IPS-11a (cell line): ENCODE measurements around the gene RHEX.

Source experiments
- H3K4me3 ChIP-seq: one replicate; pipeline ENCODE4 v1.5.1; 2013; ENCODE audit warnings: low read depth, low read length, control low read depth

RHEX gene

DNA sequence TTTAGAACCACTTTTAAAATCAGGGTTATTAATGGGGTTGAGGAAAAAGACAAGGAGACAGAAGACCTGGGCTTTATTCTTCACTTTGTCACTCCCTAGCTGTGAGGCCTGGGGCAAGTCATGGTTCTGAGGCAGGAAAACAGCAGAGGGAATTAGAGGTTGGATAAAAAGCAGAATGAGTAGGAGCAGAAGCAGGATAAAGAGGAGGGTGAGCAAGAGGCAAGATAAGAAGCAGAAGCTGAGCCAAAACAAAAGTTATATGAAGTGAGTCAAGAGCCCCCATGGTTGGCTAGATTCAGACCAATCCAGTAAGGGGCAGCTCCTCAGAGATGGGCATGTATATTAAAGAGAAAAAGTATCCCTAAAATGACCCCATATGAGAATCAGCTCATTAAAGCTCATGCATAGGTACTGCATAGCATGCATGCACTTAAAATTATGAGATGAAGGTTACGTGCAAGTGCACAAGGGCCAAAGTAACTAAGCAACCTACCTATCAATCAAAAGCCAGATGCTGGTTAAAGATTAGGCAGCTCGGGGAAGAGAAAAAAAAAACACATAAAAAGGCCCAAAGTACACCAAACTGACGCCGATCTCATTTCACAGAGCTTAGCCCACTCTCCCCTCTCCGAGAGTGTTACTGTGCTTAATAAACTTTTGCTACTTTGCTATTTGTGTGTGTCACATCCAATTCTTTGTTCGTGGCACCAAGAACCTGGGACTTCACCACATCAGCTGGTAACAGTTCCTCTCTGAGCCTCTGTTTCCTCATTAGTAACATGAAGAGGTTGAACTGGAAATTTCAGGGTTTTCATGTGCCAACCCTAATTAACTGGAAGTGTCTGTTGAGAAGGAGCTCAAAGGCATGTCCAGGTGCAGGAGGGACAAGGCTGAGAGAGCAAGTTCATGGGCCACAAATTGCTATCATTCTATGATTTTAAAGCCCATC is 62.0 kb downstream of the RHEX start:
- no peak overlapping the region for H3K4me3 ChIP-seq

DNA sequence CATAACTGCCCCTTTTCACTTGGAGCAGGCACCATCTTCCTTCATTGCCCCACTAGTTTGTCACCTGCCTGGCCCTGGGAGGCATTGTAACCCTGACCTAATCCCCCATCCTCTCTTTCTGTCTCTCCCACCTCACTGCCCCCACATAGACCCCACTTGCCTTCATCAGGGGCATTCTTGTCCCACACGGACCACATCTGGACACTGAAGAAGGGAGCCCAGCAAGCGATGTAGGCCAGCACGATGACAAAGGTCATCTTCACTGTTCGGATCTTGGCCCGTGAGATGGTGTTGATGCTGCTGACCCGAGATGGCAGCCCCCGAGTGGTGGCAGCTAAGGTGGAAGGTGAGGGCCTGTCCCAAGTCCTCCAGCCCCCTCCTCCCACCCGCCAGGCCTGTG is 62.8 kb downstream of the RHEX start:
- H3K4me3 ChIP-seq: no peak overlapping the region

DNA sequence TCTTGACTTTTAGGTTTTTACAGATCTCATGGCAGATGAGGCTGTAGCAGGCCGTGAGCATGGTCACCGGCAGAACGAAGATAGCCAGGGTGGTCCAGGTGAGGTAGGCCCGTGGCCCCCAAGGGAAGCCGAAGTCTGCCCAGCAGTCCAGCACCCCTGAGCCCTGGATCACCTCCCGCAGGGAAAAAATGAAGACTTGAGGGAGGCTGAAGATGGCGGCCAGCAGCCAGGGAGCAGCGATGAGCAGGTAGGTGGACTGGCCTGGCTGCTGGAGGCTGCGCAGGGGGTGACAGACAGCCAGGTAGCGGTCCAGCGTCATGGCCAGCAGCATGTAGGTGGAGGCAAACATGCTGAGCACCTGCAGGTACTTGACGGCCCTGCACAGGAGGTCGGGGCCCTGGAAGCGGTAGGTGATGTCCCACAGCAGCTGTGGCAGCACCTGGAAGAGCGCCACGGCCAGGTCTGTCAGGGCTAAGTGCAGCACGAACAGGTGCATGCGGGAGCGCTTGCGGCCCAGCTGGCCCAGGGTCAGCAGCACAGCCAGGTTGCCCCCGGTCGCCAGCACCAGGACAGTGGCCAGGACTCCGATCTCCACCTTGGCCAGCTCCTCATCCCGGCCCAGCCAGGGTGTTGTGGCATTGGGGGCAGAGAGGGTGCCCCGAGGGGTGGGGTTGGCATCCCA is 63.4 kb downstream of the RHEX start:
- H3K4me3 ChIP-seq: peak overlapping the region; percentile 67

DNA sequence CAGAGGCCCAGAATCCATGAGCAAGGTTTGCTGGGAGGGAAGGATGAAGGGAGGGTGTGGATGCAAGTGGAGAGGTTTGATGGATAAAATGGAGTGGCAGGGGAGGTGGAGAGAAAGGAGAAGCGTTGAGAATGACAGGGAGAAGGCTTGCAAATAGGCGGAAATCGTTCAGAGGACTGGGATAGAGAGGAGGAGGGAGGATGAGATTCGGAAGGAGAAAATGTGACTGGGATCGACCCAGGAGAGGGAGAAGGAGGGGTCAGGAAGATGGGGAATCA is 63.8 kb downstream of the RHEX start:
- H3K4me3 ChIP-seq: peak overlapping the region; percentile 67

DNA sequence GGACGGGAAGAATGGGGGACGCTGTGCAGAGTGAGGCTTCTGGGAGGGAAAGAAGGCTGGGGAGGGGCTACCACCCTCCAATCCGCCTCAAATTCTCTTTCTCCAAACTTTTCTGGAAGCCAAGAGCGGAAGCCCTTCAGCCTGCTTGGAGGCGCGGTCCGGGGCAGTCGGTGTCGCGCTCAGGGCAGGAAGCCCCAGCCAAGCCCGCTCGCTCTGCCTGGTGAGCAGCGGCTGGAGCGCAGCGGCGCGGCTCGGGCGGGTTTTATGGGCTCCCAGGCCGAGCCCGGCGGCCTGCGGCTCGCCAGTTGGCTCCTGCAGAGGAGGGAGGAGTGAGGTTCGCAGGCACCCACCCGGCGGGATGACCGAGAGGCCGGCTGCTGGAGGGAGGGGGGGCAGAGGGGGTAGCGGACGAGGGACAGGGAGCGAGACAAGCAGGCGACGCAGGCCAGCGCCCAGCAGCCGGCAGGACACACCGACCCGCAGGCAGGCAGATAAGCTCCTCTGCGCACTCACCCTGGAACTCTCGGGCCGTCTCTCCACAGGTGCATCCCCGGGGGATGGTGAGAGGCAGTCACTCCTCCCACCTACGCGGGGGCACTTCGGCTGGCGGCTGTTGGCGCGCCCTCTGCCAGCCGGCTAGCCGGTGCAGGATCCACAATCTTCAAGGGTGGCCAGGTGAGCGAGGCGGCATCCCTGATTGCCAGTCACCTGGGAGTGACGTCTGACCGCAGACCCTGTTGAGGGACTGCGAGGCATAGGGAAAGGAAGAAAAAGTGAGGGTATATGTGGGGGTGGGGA is 64.4 kb downstream of the RHEX start, which contains the start of gene AVPR1B:
Gene AVPR1B, minus strand, starts transcription at position 238 of the 798 bp plus-strand sequence. CDS start 498 bp downstream, outside the sequence.
- peak within 1 kb of the TSS; percentile 67 for H3K4me3 ChIP-seq

DNA sequence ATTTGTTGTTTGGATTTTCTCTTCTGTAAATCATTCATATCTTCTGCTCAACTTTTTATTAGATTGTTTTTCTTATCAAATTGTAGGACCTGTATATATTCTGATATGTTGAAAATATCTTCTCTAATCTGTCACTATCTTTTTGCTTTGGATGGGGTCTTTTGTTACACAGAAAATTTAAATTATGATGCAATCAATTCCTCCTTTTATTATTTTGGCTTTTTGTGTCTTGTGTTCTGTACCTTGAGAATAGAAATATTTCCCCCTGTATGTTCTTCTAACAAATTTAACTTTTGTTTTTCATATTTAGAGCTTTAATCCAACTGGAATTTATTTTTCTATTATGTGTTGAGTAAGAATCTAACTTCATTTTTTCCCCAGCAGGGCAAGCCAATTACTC is 67.4 kb downstream of the RHEX start:
- no peak overlapping the region for H3K4me3 ChIP-seq

DNA sequence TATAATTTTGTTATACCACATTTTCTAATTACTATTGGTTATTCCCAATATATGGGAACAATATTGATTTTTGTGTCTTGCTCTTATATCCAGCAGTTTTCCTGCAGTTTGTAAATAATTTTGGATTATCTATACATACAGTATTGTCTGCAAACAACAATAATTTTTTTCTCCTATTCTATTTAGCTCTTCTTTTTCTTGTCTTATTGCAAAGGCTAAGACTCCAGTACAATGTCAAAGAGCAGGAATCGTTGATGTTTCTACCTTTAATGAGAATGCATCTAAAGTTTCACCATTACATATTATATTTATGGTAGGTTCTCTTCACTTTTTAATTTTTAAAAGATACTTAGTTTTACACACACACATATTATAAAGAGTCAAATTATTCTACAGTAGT is 68.3 kb downstream of the RHEX start:
- no peak overlapping the region for H3K4me3 ChIP-seq

DNA sequence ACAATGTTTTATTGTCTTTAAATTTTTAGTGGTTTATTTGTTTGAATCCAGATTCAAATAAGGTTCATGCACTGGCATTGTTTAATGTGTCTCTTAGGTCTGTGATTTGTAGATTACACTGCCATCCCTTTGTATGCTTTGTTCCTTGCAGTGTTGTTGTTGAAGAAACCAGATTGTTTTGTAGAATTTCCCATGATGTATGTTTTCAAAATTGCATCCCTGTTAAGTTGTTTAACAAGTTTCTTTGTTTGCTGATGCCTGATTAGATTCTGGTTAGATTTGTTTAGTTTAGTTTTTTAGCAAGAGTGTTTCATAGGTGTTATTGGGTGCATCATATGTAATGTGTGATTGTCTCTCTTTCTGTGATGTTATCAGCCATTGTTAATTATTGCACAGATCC is 69.7 kb downstream of the RHEX start:
- no peak overlapping the region for H3K4me3 ChIP-seq

DNA sequence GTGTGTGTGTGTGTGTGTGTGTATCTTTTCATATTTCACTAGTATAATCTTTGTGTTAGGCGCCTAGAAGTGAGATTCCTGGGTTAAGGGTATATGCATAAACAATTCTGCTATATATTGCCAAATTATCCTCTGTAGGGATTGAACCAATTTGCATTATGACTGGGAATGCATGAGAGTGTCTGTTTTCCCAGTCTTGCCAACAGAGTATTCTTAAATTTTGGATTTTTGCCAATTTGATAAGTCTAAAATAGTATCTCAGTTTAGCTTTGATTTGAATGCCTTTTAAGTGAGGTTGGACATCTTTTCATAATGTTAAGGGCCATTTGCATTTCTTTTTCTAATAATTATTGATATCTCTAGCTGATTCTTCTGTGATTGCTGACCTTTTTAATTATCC is 72.4 kb downstream of the RHEX start:
- H3K4me3 ChIP-seq: no peak overlapping the region

DNA sequence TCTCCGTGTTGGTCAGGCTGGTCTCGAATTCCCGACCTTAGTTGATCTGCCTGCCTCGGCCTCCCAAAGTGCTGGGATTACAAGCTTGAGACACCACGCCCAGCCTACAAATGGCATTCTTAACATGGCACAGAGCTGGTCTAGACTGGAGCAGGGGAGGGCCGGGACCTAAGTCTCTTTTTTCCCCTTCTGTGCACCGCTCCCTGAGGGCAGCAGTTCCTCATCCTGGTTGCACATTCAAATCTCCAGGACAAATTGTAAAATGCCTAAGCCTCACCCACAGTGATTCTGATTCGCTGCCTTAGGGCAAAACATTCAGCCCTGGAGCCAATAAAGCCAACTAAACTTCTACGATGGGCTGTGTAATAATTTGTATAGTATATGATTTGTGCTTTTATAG is 74.4 kb downstream of the RHEX start:
- H3K4me3 ChIP-seq: no peak overlapping the region

DNA sequence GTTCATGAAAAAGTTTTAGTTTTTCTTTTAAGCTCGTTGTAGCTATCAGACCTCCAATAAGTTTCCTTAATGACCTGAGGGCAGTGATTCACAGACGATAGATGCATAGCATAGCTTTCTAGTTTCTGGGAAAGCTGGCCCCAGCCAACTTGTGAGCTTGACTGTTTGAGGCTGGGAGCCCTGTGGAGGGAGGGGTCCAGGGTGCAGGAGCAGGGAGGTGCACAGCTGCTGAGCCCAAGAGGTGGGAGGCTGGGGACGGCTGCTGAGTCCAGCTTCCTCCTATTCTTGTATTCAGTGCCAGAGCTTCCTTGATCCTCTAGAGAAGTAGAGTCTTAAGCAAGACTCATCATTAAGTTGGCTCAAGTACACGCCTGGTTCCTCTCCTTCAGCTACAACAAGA is 75.2 kb downstream of the RHEX start:
- H3K4me3 ChIP-seq: no peak overlapping the region

DNA sequence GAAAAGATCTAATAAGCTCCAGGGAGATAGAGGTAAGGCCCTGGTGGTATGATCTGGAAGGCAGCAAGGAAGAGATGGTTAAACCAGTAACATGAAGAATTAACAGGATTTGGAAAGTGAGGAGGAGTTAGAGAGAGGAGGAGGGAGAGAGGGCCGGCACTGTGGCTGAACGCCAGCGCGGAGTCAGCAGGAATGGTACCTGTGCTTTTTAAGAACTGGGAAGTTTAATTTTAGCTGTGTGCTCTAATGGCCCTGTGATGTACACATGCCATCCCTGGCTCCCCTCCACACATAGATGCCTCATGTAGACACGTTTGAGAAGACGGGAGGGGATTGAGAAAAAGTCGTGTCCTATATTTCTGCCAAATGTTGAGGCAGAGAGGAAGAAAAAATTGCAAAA is 78.1 kb downstream of the RHEX start:
- H3K4me3 ChIP-seq: no peak overlapping the region

DNA sequence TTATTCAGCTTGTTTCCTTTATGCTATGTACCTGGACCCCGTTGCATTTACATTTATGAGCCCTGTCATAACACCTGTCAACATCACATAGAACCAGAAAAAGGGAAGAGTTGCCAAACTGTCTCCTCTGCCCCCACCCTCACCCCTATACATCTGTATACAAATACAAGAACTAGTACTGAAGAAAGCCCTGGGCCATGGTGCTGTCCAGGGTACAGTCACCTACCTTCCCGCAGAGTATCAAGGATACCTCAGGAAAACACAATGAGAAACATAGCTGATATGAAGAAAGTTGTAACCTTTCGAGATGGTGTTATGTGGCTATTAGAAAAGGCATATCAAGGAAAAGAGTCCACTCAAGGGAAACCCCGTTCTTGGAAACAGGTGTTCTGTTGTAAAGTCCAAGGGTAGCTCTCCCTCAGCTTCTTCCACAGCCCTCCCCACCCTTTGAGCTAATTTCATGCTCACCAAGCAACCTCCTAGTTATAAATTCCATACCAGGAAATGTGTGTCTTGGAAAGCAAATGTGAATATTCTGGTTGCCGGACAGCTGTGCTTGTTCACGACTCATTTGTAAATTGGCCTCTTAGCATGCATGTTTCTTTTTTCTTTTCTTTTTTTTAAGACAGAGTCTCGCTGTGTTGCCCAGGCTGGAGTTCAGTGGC is 80.9 kb downstream of the RHEX start:
- H3K4me3 ChIP-seq: no peak overlapping the region

DNA sequence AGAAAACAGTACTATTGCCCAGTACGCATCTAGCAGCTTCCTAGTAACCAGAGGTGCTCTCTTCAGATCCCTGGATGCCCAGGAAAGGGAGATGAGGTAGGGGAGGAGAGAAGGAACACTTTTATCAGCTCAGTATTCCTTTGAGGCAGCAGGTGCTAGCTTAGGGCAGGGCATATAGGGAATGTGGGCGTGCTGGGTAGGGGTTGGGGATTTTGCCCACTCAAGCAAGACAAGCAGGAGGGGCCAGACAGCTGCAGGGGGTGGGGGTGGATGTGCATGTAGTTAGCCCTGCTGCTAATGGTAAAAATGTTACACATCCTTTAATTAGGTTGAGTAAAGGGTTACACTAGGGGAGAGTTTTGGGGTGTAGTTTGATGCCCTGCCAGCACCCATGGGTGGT is 82.3 kb downstream of the RHEX start:
- H3K4me3 ChIP-seq: no peak overlapping the region

DNA sequence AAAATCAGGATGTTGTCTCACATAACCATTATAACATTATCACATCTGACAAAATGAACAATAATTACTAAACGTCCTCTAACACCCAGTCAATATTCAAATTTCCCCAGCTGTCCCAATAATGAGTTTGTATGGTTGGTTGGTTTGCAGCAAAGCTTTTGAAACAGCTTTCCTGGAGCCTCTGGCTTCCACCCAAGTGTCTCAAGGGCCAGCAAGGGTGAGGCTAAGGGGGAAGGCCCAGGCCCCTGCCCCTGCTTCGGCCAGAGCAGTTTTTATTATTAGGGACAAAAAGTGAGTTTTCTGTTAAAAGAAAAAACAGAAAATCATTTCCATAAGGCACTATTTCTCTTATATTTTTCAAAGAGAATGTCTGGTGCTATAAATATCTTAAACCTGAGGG is 83.3 kb downstream of the RHEX start:
- no peak overlapping the region for H3K4me3 ChIP-seq

DNA sequence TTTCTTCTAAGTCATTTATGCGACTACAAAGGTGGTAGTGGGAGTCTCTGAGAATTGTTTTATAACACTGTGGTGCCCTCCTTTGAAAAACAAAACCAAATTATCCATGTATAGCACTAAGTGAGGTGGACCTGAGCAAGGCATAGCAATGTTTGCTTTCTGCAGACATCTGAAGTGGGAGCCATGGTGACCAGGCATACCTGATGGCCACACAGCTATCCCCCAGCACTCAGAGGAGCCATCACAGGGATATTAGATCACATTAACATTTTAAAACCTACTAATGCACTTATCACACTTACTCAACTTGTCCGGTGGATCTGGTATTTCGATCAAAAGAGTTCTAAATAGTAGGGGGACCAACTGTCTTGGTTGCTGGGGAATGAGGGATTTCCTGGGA is 89.0 kb downstream of the RHEX start:
- no peak overlapping the region for H3K4me3 ChIP-seq

DNA sequence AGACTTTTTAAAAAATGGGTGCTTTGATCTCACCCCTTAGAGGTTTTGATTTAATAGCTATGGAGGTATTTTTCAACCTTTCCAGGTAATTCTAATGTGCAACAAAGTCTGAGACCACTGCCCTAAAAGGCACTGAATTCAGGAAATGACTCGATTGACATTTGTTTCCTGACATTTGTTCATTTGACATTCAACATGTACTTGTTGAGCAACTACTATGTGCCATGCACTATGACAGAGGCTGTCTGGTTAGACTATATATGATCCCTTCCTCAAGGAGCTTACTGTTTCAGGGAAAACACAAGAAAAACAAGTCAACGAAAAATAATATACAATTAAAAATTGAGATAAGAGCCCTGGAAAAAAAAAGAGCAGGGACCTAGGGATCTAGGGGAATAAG is 89.8 kb downstream of the RHEX start:
- no peak overlapping the region for H3K4me3 ChIP-seq

DNA sequence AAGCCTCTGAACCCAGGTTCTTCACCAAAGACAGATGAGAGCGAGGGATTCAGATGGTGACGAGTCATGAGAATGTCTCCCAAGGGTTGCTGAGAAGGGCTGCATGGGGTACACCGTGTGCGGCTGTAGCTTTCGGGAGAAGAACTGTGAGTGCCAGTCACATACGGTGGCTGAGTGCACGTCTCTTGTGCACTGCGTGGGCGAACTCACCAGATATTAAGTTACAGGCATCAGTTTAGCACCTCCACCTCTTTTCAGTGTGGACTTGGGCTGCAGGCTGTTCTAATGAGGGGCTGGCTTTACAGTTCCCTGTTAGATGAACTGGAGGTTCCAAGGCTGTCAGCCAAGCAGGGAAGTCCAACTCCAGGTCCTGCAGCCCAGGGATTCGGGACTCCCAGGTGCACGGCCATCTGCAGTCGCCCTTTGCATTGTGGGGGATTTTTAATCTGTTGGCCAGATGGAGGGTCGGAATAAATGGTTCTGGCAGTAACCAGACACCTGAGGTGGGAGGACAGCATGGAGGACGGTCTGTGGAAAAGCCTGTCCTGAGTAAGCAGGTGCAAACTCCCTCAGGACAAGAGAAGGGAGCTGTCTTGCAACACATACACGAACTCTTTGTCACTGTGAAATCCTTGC is 90.7 kb downstream of the RHEX start:
- no peak overlapping the region for H3K4me3 ChIP-seq

DNA sequence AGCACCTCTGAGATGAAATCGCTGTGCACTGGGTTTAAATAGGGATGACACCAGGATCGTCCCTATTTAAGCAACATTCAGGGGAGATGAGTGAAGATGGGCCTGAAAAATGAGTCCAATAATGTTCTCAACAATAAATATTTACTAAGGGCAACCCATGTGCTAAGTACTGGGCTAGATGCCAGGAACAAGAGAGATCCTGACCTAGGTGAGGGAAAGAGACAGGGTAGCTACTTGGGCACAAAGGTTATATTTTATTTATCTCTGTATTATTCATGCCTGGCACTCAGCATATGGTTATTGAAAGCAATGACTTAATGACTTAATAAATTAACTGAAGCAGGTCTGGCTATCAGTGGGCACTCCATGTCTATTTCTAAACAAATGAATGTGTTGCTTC is 91.6 kb downstream of the RHEX start:
- H3K4me3 ChIP-seq: no peak overlapping the region

DNA sequence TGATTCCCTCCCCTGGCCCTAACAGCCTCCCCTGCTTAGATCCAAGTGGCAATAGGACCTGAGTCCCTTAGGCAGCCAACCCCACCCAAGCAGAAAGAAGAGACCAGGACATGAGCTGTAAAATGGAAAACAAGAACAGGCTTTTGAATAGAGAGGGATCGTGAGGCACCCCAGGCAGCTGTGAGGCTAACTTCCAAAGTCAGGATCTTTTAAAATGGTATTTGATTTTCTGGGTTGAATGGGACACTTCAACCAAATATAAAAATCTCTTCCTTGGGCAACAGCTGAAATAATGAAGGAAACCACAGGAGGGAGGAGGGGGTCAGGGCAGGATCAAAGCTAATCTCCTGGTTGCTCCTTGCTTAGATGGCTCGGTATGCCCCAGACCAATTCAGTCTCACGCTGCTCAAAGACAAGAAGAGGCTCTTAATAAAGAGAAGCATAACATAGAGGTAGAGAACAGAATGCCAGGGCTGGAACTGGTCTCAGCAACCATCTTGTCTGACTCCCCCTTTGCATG is 92.9 kb downstream of the RHEX start:
- no peak overlapping the region for H3K4me3 ChIP-seq
